SK-N-SH (cell line): ENCODE measurements around the gene LYPD8. TPM values are rescaled to one million over a fixed set of nuclear protein-coding genes. Genes with fewer than 3 reads are reported as not detected.

Source experiments
- CTCF ChIA-PET: fragments of 300-600, 350-600 bp; formaldehyde crosslinking; extraction: SDS; loops from one replicate; lab custom pipeline; 2021; lab: Yijun Ruan, JAX
- POLR2A ChIA-PET: fragments of 350-600 bp; sonication (Branson Sonifier 250); formaldehyde crosslinking; extraction: SDS; loops from one replicate; lab custom pipeline; 2020; ENCODE audit warnings: antibody characterized with exemption, inconsistent platforms; lab: Yijun Ruan, JAX
- DNase-seq: peaks from one replicate; pipeline ENCODE4 v3.0.0; 2012
- H2AFZ ChIP-seq: fragments of 200-600 bp; sonication (generic); 2 replicates; pipeline ENCODE4 v1.8.1; 2016; ENCODE audit warnings: antibody characterized with exemption, mild to moderate bottlenecking, low read depth
- H3F3A ChIP-seq: fragments of 200-600 bp; sonication (generic); replicated peaks from 2 replicates; pipeline ENCODE3; 2016; ENCODE audit warnings: antibody characterized with exemption, mild to moderate bottlenecking; ENCODE audit not compliant: insufficient read depth
- H3K27ac ChIP-seq, 2 experiments: fragments of 200-500 bp in 1 of 2; fragments of 200-600 bp in 1 of 2; sonication (Bioruptor generic) in 1 of 2; sonication (generic), shearing (Covaris generic) in 1 of 2; 2 replicates each; pipeline versions ENCODE4 v1.5.1 to v1.6.1; 2014 to 2016; ENCODE audit warnings: low read depth in 2 of 2, inconsistent platforms in 1 of 2, low read length in 1 of 2, mild to moderate bottlenecking in 1 of 2, mixed read lengths in 1 of 2
- H3K27me3 ChIP-seq: fragments of 200-600 bp; sonication (generic), shearing (Covaris generic); 2 replicates; pipeline ENCODE4 v1.6.1; 2016; ENCODE audit warnings: mixed run types; ENCODE audit not compliant: insufficient read depth
- H3K36me3 ChIP-seq, 2 experiments: fragments of 200-500 bp in 1 of 2; fragments of 200-600 bp in 1 of 2; sonication (Bioruptor generic) in 1 of 2; sonication (generic) in 1 of 2; replicated peaks in 1 of 2; 2 replicates each; pipeline versions ENCODE3 to v1.5.1; 2014 to 2016; ENCODE audit warnings: low read length in 1 of 2, mild to moderate bottlenecking in 1 of 2; ENCODE audit not compliant: insufficient read depth in 2 of 2, control insufficient read depth in 1 of 2
- H3K4me1 ChIP-seq, 2 experiments: fragments of 200-500 bp in 1 of 2; fragments of 200-600 bp in 1 of 2; sonication (Bioruptor generic) in 1 of 2; sonication (generic), shearing (Covaris generic) in 1 of 2; 2 replicates each; pipeline versions ENCODE4 v1.5.1 to v1.6.1; 2014 to 2016; ENCODE audit warnings: low read depth in 1 of 2, low read length in 1 of 2, mixed run types in 1 of 2; ENCODE audit not compliant: insufficient read depth in 2 of 2, control insufficient read depth in 1 of 2
- H3K4me2 ChIP-seq: fragments of 200-600 bp; sonication (generic), shearing (Covaris generic); 2 replicates; pipeline ENCODE4 v1.6.1; 2017; ENCODE audit warnings: mixed run types
- H3K4me3 ChIP-seq, 2 experiments: fragments of 200-500 bp in 1 of 2; fragments of 200-600 bp in 1 of 2; sonication (Bioruptor generic) in 1 of 2; sonication (generic), shearing (Covaris generic) in 1 of 2; 2 replicates each; pipeline versions ENCODE4 v1.5.1 to v1.8.1; 2014 to 2016; ENCODE audit warnings: low read depth in 2 of 2, inconsistent platforms in 1 of 2, low read length in 1 of 2, mild to moderate bottlenecking in 1 of 2, mixed read lengths in 1 of 2, moderate library complexity in 1 of 2
- H3K79me2 ChIP-seq: fragments of 200-600 bp; sonication (generic); 2 replicates; pipeline ENCODE4 v1.8.1; 2017; ENCODE audit warnings: mild to moderate bottlenecking; ENCODE audit not compliant: insufficient read depth
- H3K9ac ChIP-seq: fragments of 200-600 bp; sonication (generic); 2 replicates; pipeline ENCODE4 v1.6.1; 2017; ENCODE audit warnings: mixed run types
- H3K9me2 ChIP-seq: fragments of 200-600 bp; sonication (generic); 2 replicates; pipeline ENCODE4 v1.6.1; 2017; ENCODE audit warnings: mixed run types
- H3K9me3 ChIP-seq: fragments of 200-600 bp; sonication (generic); 2 replicates; pipeline ENCODE4 v1.6.1; 2017; ENCODE audit warnings: mixed run types, mild to moderate bottlenecking, moderate library complexity
- H4K20me1 ChIP-seq: fragments of 200-600 bp; sonication (generic); 2 replicates; pipeline ENCODE4 v1.6.1; 2017; ENCODE audit warnings: mild to moderate bottlenecking, mixed run types; ENCODE audit not compliant: insufficient read depth
- CHD2 ChIP-seq: fragments of 150-350 bp; IDR thresholded peaks from 2 replicates; pipeline ENCODE4 v1.6.1; 2018; ENCODE audit warnings: low read length; ENCODE audit not compliant: partially characterized antibody
- FOSL2 ChIP-seq: IDR thresholded peaks from 2 replicates; pipeline ENCODE4 v1.4.0; 2012; ENCODE audit warnings: low read depth, mild to moderate bottlenecking, moderate library complexity, borderline replicate concordance
- FOXM1 ChIP-seq: IDR thresholded peaks from 2 replicates; pipeline ENCODE4 v1.4.0; 2012; ENCODE audit warnings: low read depth, mild to moderate bottlenecking
- NFIC ChIP-seq: IDR thresholded peaks from 2 replicates; pipeline ENCODE4 v1.4.0; 2012; ENCODE audit warnings: borderline replicate concordance
- NRF1 ChIP-seq: IDR thresholded peaks from 2 replicates; pipeline ENCODE4 v1.6.1; 2012; ENCODE audit warnings: low read depth, mild to moderate bottlenecking, low read length
- RCOR1 ChIP-seq: fragments of 150-350 bp; IDR thresholded peaks from 2 replicates; pipeline ENCODE4 v1.6.1; 2017; ENCODE audit warnings: antibody characterized with exemption, low read length
- RFX5 ChIP-seq: IDR thresholded peaks from 2 replicates; pipeline ENCODE4 v1.6.1; 2012; ENCODE audit warnings: mild to moderate bottlenecking, improper control_type of control experiment, low read length
- SIN3A ChIP-seq: IDR thresholded peaks from 2 replicates; pipeline ENCODE4 v1.6.1; 2012; ENCODE audit warnings: low read depth, mild to moderate bottlenecking, low read length, moderate library complexity, borderline replicate concordance
- YY1 ChIP-seq: IDR thresholded peaks from 2 replicates; pipeline ENCODE4 v1.4.0; 2012; ENCODE audit warnings: low read depth, mild to moderate bottlenecking
- WGBS: methylation state at CpG from one replicate; pipeline ENCODE4 v1.1.6; 2017; ENCODE audit warnings: low lambda C conversion rate; 5-methylcytosine and 5-hydroxymethylcytosine counted together
- polyA plus RNA-seq, 3 experiments: library from polyadenylated mRNA; depleted of rRNA; stranded (reverse); fragments of >200 nt; gene quantifications; 2 replicates each; pipeline ENCODE4 v1.2.3, GENCODE V29; 2012
- TF ChIP-seq, protein P1 (sequence below): IDR thresholded peaks from 2 replicates; pipeline ENCODE4; 2012
- TF ChIP-seq, protein P2 (sequence below): IDR thresholded peaks from 2 replicates; pipeline ENCODE4 v1.4.0; 2012; ENCODE audit warnings: low read depth
- TF ChIP-seq, protein P3 (sequence below): fragments of 200-600 bp; sonication (generic); IDR thresholded peaks from 2 replicates; pipeline ENCODE4 v1.6.1; 2017; ENCODE audit warnings: antibody characterized with exemption, mild to moderate bottlenecking, moderate library complexity
- TF ChIP-seq, protein P4 (sequence below): fragments of 150-350 bp; IDR thresholded peaks from 2 replicates; pipeline ENCODE4 v1.6.1; 2017; ENCODE audit warnings: antibody characterized with exemption, low read length, low read depth, borderline replicate concordance

Gene LYPD8
- polyA plus RNA-seq, 1 of the 3 experiments (the other 2 are of a cell fraction), result 1.5 TPM

DNA sequence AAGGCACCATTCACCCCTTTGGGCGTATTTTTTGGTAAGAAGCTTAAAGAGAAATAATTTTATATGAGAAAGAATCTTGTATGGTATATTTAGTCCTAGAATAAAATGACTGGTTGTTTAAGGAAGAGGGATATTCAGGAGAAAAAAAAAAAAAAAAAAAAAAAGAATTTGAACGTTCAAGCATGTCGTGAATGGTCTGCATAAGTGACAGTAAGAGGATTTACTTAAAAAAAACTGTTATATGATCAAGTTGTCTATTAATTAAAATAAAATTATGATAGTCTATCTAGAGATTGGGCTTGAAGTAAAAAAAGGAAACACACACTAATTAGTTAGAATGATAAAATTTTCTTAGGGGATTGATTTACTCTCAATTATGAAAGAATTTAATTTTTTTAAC, 41.3 kb downstream of the LYPD8 start:
- Histone ChIP-seq H3K79me2 (no peaks in the 10 kb centered on the region), H4K20me1 (no peaks in the 10 kb centered on the region), H3K9ac (no peak overlapping the region), H3K27ac (no peak overlapping the region), H3K4me1 (no peaks in the 10 kb centered on the region), H3F3A (no peaks in the 10 kb centered on the region), H3K4me2 (no peak overlapping the region), H3K27me3 (no peaks in the 10 kb centered on the region), H3K4me3 (no peak overlapping the region), H3K9me2 (no peaks in the 10 kb centered on the region), H3K36me3 (no peaks in the 10 kb centered on the region), H2AFZ (no peak overlapping the region), H3K9me3 (peaks cover 19% of the 10 kb centered on the region; the same call in 1 of the 2 replicates)
- POLR2A ChIA-PET, result no interaction called here
- 3% methylated on average over 3 of the region's 3 CpGs for WGBS
- TF ChIP-seq, protein P1, sequence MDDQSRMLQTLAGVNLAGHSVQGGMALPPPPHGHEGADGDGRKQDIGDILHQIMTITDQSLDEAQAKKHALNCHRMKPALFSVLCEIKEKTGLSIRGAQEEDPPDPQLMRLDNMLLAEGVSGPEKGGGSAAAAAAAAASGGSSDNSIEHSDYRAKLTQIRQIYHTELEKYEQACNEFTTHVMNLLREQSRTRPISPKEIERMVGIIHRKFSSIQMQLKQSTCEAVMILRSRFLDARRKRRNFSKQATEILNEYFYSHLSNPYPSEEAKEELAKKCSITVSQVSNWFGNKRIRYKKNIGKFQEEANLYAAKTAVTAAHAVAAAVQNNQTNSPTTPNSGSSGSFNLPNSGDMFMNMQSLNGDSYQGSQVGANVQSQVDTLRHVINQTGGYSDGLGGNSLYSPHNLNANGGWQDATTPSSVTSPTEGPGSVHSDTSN, result no peak
- TF ChIP-seq YY1 (peak; percentile 26; the same call in 1 of the 2 replicates), FOSL2 (no peak), NRF1 (no peak), SIN3A (no peak), CHD2 (no peak), RCOR1 (no peak)
- CTCF ChIA-PET, result interaction anchor here (1.7 kb wide), 1 partner anchor 93 kb away, joined by 4 read pairs; no protein-coding TSS in a partner anchor
- DNase-seq, result no peak

DNA sequence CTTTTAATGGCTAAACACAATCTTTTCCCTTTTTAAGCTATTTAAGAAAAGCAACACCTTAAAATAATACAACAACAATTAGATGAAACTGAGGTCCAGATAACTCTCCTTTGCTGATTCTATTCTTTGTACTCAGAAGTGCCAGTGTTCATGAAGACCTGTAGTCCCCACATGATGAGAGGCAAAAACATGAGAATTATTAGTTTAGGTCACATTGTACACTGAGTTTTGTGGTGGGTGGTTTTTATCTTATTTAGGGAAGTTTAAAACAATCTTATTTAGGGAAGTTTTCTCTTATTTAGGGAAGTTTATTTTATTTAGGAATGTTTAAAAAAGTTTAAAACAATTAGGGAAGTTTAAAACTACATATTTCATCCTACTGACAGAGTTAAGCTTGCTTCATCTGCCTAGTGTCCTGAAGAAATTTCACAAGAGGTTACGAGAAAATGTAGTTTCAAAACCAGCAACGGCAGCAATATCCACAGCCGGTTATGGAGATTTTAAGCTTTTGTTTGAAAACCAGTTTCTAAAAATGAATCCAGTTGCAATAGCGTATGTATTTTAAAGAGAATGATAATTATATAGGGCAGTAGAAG, 45.2 kb downstream of the LYPD8 start:
- Histone ChIP-seq H3K4me2 (no peak overlapping the region), H2AFZ (no peak overlapping the region), H3K9me3 (0 out of 2 replicates have a peak, but pooled peaks cover 13% of the 10 kb centered on the region), H3K79me2 (no peaks in the 10 kb centered on the region), H4K20me1 (no peaks in the 10 kb centered on the region), H3K27me3 (no peaks in the 10 kb centered on the region; the same call in 1 of the 2 replicates), H3K9ac (no peak overlapping the region), H3F3A (no peaks in the 10 kb centered on the region), H3K27ac (no peak overlapping the region), H3K36me3 (no peaks in the 10 kb centered on the region), H3K9me2 (no peaks in the 10 kb centered on the region), H3K4me3 (no peak overlapping the region), H3K4me1 (no peaks in the 10 kb centered on the region)
- 2% methylated on average over 4 of the region's 4 CpGs for WGBS
- POLR2A ChIA-PET, result no interaction called here
- TF ChIP-seq NRF1, result no peak
- TF ChIP-seq, protein P2, sequence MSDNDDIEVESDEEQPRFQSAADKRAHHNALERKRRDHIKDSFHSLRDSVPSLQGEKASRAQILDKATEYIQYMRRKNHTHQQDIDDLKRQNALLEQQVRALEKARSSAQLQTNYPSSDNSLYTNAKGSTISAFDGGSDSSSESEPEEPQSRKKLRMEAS, result no peak
- CTCF ChIA-PET, result no interaction called here
- DNase-seq, result no peak

DNA sequence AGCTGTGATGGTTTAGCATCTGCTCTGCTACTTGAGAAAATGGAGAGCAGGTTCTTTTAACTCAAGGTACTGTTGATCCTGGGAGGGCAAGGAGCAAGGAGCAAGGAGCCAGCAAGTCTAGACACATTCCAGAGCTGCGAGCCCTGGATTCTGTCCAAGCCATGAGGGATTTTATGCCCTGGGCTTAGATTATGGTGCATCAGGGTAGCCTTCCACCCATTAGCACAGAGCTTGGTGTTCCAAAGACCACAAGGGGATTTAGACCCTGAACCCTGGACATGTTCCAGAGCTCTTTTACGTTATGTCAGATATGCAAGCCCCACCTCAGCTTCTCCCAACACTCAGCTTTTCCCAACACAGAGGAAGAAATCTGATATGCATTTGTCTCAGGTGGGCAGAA, 51.0 kb downstream of the LYPD8 start:
- 0% methylated on average over 2 of the region's 2 CpGs for WGBS
- no peaks in the 10 kb centered on the region for H3F3A ChIP-seq
- no peaks in the 10 kb centered on the region for H3K9me3 ChIP-seq
- no peaks in the 10 kb centered on the region for H3K9me2 ChIP-seq
- TF ChIP-seq CHD2 (no peak), NFIC (no peak), FOXM1 (no peak), NRF1 (no peak), RFX5 (no peak)
- TF ChIP-seq, protein P3, sequence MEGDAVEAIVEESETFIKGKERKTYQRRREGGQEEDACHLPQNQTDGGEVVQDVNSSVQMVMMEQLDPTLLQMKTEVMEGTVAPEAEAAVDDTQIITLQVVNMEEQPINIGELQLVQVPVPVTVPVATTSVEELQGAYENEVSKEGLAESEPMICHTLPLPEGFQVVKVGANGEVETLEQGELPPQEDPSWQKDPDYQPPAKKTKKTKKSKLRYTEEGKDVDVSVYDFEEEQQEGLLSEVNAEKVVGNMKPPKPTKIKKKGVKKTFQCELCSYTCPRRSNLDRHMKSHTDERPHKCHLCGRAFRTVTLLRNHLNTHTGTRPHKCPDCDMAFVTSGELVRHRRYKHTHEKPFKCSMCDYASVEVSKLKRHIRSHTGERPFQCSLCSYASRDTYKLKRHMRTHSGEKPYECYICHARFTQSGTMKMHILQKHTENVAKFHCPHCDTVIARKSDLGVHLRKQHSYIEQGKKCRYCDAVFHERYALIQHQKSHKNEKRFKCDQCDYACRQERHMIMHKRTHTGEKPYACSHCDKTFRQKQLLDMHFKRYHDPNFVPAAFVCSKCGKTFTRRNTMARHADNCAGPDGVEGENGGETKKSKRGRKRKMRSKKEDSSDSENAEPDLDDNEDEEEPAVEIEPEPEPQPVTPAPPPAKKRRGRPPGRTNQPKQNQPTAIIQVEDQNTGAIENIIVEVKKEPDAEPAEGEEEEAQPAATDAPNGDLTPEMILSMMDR, result no peak
- TF ChIP-seq, protein P4, sequence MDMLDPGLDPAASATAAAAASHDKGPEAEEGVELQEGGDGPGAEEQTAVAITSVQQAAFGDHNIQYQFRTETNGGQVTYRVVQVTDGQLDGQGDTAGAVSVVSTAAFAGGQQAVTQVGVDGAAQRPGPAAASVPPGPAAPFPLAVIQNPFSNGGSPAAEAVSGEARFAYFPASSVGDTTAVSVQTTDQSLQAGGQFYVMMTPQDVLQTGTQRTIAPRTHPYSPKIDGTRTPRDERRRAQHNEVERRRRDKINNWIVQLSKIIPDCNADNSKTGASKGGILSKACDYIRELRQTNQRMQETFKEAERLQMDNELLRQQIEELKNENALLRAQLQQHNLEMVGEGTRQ, result no peak
- TF ChIP-seq, protein P1, result no peak
- no peak overlapping the region for H3K27ac ChIP-seq
- no peaks in the 10 kb centered on the region for H4K20me1 ChIP-seq
- no peaks in the 10 kb centered on the region for H3K79me2 ChIP-seq
- H2AFZ ChIP-seq, result no peak overlapping the region
- H3K4me1 ChIP-seq, result no peaks in the 10 kb centered on the region
- no peak overlapping the region for H3K9ac ChIP-seq
- H3K4me3 ChIP-seq, result no peak overlapping the region
- H3K4me2 ChIP-seq, result no peak overlapping the region
- ChIA-PET POLR2A (no interaction called here), CTCF (interaction anchor here (1.5 to 1.7 kb wide), 2 partner anchors 23 to 102 kb away, joined by 4 to 6 read pairs; no protein-coding TSS in a partner anchor)
- no peak for DNase-seq
- H3K27me3 ChIP-seq, result no peaks in the 10 kb centered on the region; the same call in 1 of the 2 replicates
- no peaks in the 10 kb centered on the region for H3K36me3 ChIP-seq
